Pancreas (tissue), 10 donors: Measurements from ENCODE around the gene TBCK. TPM values are rescaled to one million over a fixed set of nuclear protein-coding genes. Genes with fewer than 3 reads are reported as not detected.
A peak's percentile ranks its signal among the peaks of the same experiment; 100 is the strongest.

Experiments
- ATAC-seq, 4 donors: fragments of 200-7000 bp; cut with Tn5 transposase; one replicate each; pipeline versions ENCODE4 v1.8.0 to v1.9.1; 2020; ENCODE audit warnings: mild to moderate bottlenecking in 4 of 4, moderate library complexity in 4 of 4
- DNase-seq, 6 donors: peaks; one replicate each; pipeline ENCODE4 v3.0.0-alpha.2; 2020
- FAIRE-seq: peaks from 2 replicates; lab custom pipeline; 2012; peaks lifted over from hg19 to GRCh38; lab: Jason Lieb, UNC
- H3K27ac ChIP-seq, 4 donors: fragments of 200-600 bp; sonication (generic); 1 replicate in 3 of 4; 2 replicates in 1 of 4; pipeline versions ENCODE4 v1.5.0 to v1.8.0; 2020
- H3K27me3 ChIP-seq, 4 donors: fragments of 200-600 bp; one replicate each; pipeline ENCODE4 v1.8.0; 2021
- H3K36me3 ChIP-seq, 3 donors: fragments of 200-600 bp; sonication (generic) in 1 of 3; one replicate each; pipeline versions ENCODE4 v1.5.0 to v1.8.0; 2020 to 2021
- H3K4me1 ChIP-seq, 3 donors: fragments of 200-600 bp; one replicate each; pipeline ENCODE4 v1.8.0; 2021
- H3K4me3 ChIP-seq, 4 donors: fragments of 200-600 bp; sonication (generic) in 2 of 4; one replicate each; pipeline versions ENCODE4 v1.5.0 to v1.8.0; 2020 to 2021
- H3K9me3 ChIP-seq, 4 donors: fragments of 200-600 bp; one replicate each; pipeline ENCODE4 v1.8.0; 2021
- CTCF ChIP-seq, 4 donors: fragments of 200-600 bp; sonication (generic) in 3 of 4; IDR thresholded peaks; one replicate each; pipeline versions ENCODE4 v1.5.0 to v1.8.0; 2021; ENCODE audit warnings: antibody characterized with exemption in 4 of 4
- WGBS, 2 donors: extraction: QIAGEN DNeasy Blood & Tissue Kit; methylation state at CpG; one replicate each; pipeline ENCODE4 v1.1.7; 2013; 5-methylcytosine and 5-hydroxymethylcytosine counted together
- intact Hi-C, 3 donors: fragments of 100-400 bp; cut with DNase I; formaldehyde crosslinking; loops; one replicate each; pipeline versions ENCODE4 v1.11.1 to v1.14.2; 2022
- polyA plus RNA-seq, 2 donors: library from polyadenylated mRNA; stranded (reverse); fragments of 200-250 nt; gene quantifications; one replicate each; pipeline ENCODE4 v1.2.3, GENCODE V29; 2013
- total RNA-seq, 6 donors: library from RNA; stranded (reverse); fragmentation: NEBNext Ultra II Directional in 4 of 6; extraction: Animal tissue kit (Norgen Biotek cat#: 25700) in 4 of 6; gene quantifications; one replicate each; pipeline versions ENCODE4 v1.2.1 to v1.2.4, GENCODE V29; 2021 to 2023
- donor health status: healthy with polysubstance abuse.
- donor health status: DM: no; HTN: no; CAD: no; lungs with moderate emphysema.
- donor health status: DM: no; HTN: no; CAD: no.
- donor health status: control.
- donor health status: control.
- donor health status: Bipolar disorder and iron deficiency.
- donor health status: DM: yes; HTN: yes; CAD: no.
- donor health status: DM: no; HTN: no; CAD: no.
- donor health status: DM: no; HTN: no; CAD: no.
- donor health status: DM: yes; HTN: yes; CAD: no.

Gene TBCK
- total and polyA plus RNA-seq, 8 donors = 5.3 to 35.1 (median 12.5) TPM

- Histone ChIP-seq H3K9me3 (no peaks in the 10 kb centered on the region), H3K4me1 (no peaks in the 10 kb centered on the region), H3K4me3 (no peak overlapping the region), H3K27me3 (no peaks in the 10 kb centered on the region), H3K36me3 (no peaks in the 10 kb centered on the region), H3K27ac (no peak overlapping the region)
- intact Hi-C loops = no loop called here
- FAIRE-seq = no peak
- no peak for TF ChIP-seq CTCF (IDR thresholded peaks at IDR 0.05)
- ATAC-seq = no peak
- DNase-seq = no peak
- WGBS, 2 donors = 74 to 79% methylated on average over 2 of the region's 2 CpGs
These were observed 305.2 kb downstream of the TBCK start for GRCh38 chr4:106010761-106011160.

- Histone ChIP-seq H3K4me3 (no peak overlapping the region), H3K4me1 (no peaks in the 10 kb centered on the region), H3K36me3 (no peaks in the 10 kb centered on the region), H3K27me3 (no peaks in the 10 kb centered on the region), H3K9me3 (no peaks in the 10 kb centered on the region), H3K27ac (no peak overlapping the region)
- 32 to 39% methylated on average over 2 of the region's 2 CpGs for WGBS, 2 donors
- FAIRE-seq (no peak), ATAC-seq (peak in 2 of 4 donors; percentile 44 to 58), DNase-seq (no peak)
- intact Hi-C loops = no loop called here
- no peak for TF ChIP-seq CTCF (IDR thresholded peaks at IDR 0.05)
These were observed 313.0 kb downstream of the TBCK start for GRCh38 chr4:106002994-106003393.

- no peak for FAIRE-seq
These were observed 317.6 kb downstream of the TBCK start for GRCh38 chr4:105998171-105999063.

GRCh38 chr4:105996845-105997244 is 319.2 kb downstream of the TBCK start:
- intact Hi-C loops = no loop called here
- FAIRE-seq = no peak
- Histone ChIP-seq H3K36me3 (no peaks in the 10 kb centered on the region), H3K4me1 (no peaks in the 10 kb centered on the region), H3K9me3 (no peaks in the 10 kb centered on the region), H3K27ac (no peak overlapping the region), H3K27me3 (no peaks in the 10 kb centered on the region), H3K4me3 (no peak overlapping the region)
- no peak for ATAC-seq
- WGBS, 2 donors = 64 to 80% methylated on average over 7 of the region's 7 CpGs
- DNase-seq = no peak
- TF ChIP-seq CTCF (IDR thresholded peaks at IDR 0.05) = no peak

More at GRCh38 chr4:105998171-105999063, 317.6 kb downstream of the TBCK start:
- 21% methylated on average over 7 of the region's 7 CpGs for WGBS, 2 donors
- Histone ChIP-seq H3K27ac (peak overlapping the region in 1 of 4 donors; percentile 9), H3K4me3 (no peak overlapping the region), H3K9me3 (no peaks in the 10 kb centered on the region), H3K27me3 (no peaks in the 10 kb centered on the region), H3K36me3 (no peaks in the 10 kb centered on the region), H3K4me1 (no peaks in the 10 kb centered on the region)
- no peak for TF ChIP-seq CTCF (IDR thresholded peaks at IDR 0.05)
- intact Hi-C loops = no loop called here
- ATAC-seq (peak in 2 of 4 donors; percentile 60 to 72), DNase-seq (no peak)
